Measurements from ENCODE around the gene SUFU. TPM values are rescaled to one million over a fixed set of nuclear protein-coding genes. Genes with fewer than 3 reads are reported as not detected.

SUFU gene
- total RNA-seq, 4 donors from 2014 or later: 2.3 to 5.4 (median 4.4) TPM

- H3K4me1 ChIP-seq: peaks cover 1 to 71% of the 10 kb centered on the region in 2 donors
- 80 to 90% methylated on average over 5 to 9 of the region's 9 CpGs for WGBS, 2 donors
- DNase-seq: no peak
- no peaks in the 10 kb centered on the region for H3K36me3 ChIP-seq
- no peak overlapping the region for H3K4me3 ChIP-seq (replicated peaks in 1 of 3)
- no peaks in the 10 kb centered on the region for H3K9me3 ChIP-seq
- H3K27me3 ChIP-seq: no peaks in the 10 kb centered on the region
- TF ChIP-seq POLR2A (IDR thresholded peaks at IDR 0.05) (no peak), CTCF (IDR thresholded peaks at IDR 0.05) (no peak)
- intact Hi-C loops (cut with DNase I): no loop called here
- H3K27ac ChIP-seq: peak overlapping the region in 1 of 3 donors; percentile 27
Observed at GRCh38 chr10:102601639-102602038, 97.9 kb downstream of the SUFU start.

- Histone ChIP-seq H3K9me3 (no peaks in the 10 kb centered on the region), H3K4me3 (replicated peaks in 1 of 3) (no peak overlapping the region), H3K27ac (peak overlapping the region in 2 of 3 donors; percentile 25 to 27), H3K36me3 (no peaks in the 10 kb centered on the region), H3K4me1 (peaks cover 0 to 64% of the 10 kb centered on the region in 2 donors), H3K27me3 (no peaks in the 10 kb centered on the region)
- intact Hi-C loops (cut with DNase I): no loop called here
- no peak for DNase-seq
- TF ChIP-seq CTCF (IDR thresholded peaks at IDR 0.05): no peak
- no peak for TF ChIP-seq POLR2A (IDR thresholded peaks at IDR 0.05)
- WGBS, 2 donors: 77 to 88% methylated on average over 4 of the region's 4 CpGs
Observed at GRCh38 chr10:102602272-102603045, 98.7 kb downstream of the SUFU start.

- Histone ChIP-seq H3K4me3 (replicated peaks in 1 of 3) (no peak overlapping the region), H3K27me3 (no peaks in the 10 kb centered on the region), H3K9me3 (no peaks in the 10 kb centered on the region), H3K27ac (peak overlapping the region in 1 of 3 donors; percentile 41), H3K36me3 (no peaks in the 10 kb centered on the region), H3K4me1 (peaks cover 0 to 52% of the 10 kb centered on the region in 2 donors)
- intact Hi-C loops (cut with DNase I): no loop called here
- TF ChIP-seq POLR2A (IDR thresholded peaks at IDR 0.05) (no peak), CTCF (IDR thresholded peaks at IDR 0.05) (no peak)
- WGBS, 2 donors: 72 to 84% methylated on average over 7 of the region's 7 CpGs
- no peak for DNase-seq
Observed at GRCh38 chr10:102603946-102604345, 100.2 kb downstream of the SUFU start.

- Histone ChIP-seq H3K27me3 (no peaks in the 10 kb centered on the region), H3K4me1 (peaks cover 0 to 50% of the 10 kb centered on the region in 2 donors), H3K27ac (peak overlapping the region in 2 of 3 donors; percentile 16 to 41), H3K36me3 (no peaks in the 10 kb centered on the region), H3K4me3 (replicated peaks in 1 of 3) (no peak overlapping the region), H3K9me3 (no peaks in the 10 kb centered on the region)
- no peak for TF ChIP-seq POLR2A (IDR thresholded peaks at IDR 0.05)
- TF ChIP-seq CTCF (IDR thresholded peaks at IDR 0.05): no peak
- no peak for DNase-seq
- WGBS, 2 donors: 69 to 79% methylated on average over 6 of the region's 6 CpGs
- intact Hi-C loops (cut with DNase I): no loop called here
Observed at GRCh38 chr10:102604439-102604841, 100.7 kb downstream of the SUFU start.

GRCh38 chr10:102605712-102606111 is 101.9 kb downstream of the SUFU start:
- no peaks in the 10 kb centered on the region for H3K9me3 ChIP-seq
- WGBS, 2 donors: 62 to 69% methylated on average over 5 of the region's 5 CpGs
- no peaks in the 10 kb centered on the region for H3K27me3 ChIP-seq
- H3K4me1 ChIP-seq: peaks cover 0 to 38% of the 10 kb centered on the region in 2 donors
- H3K4me3 ChIP-seq (replicated peaks in 1 of 3): no peak overlapping the region
- H3K36me3 ChIP-seq: no peaks in the 10 kb centered on the region
- DNase-seq: peak; percentile 55 to 58
- TF ChIP-seq POLR2A (IDR thresholded peaks at IDR 0.05) (no peak), CTCF (IDR thresholded peaks at IDR 0.05) (no peak)
- intact Hi-C loops (cut with DNase I): no loop called here
- peak overlapping the region in 1 of 3 donors; percentile 1 for H3K27ac ChIP-seq
